ENCODE results near the gene SMARCC1. TPM values are rescaled to one million over a fixed set of nuclear protein-coding genes. Genes with fewer than 3 reads are reported as not detected.

The SMARCC1 gene
- total RNA-seq, 6 donors from 2014 or later: 33.1 to 58.2 (median 49.4) TPM

DNA sequence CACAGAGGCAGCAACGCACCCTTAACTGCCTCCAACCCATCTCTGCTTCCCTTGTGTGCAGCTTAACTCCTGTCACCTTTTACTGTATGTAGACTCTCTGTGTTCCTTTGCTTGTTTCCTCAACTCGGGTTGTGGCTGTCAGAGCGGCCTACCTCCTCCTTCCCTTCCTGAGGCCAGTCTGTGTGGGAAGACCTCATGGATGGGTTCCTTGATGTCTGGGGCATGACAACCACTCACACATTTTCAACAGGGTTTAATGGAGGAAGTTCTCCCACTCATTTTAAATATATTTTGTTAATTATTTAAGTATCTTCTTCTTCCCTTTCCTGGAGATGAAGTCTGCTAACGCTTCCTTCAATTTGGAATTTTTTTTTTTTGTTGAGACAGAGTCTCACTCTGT is 201.2 kb downstream of the SMARCC1 start:
- Histone ChIP-seq H3K4me1 (peaks cover 14 to 20% (median 16%) of the 10 kb centered on the region in 4 donors), H3K9me3 (no peaks in the 10 kb centered on the region), H3K27me3 (peaks cover 0 to 23% (median 14%) of the 10 kb centered on the region in 4 donors), H3K27ac (no peak overlapping the region), H3K4me3 (no peak overlapping the region), H3K36me3 (peaks cover 0 to 2% (median 0%) of the 10 kb centered on the region in 4 donors)
- no peak for TF ChIP-seq POLR2A (IDR thresholded peaks at IDR 0.05)
- no peak for TF ChIP-seq EP300 (IDR thresholded peaks at IDR 0.05)
- TF ChIP-seq, protein P1, sequence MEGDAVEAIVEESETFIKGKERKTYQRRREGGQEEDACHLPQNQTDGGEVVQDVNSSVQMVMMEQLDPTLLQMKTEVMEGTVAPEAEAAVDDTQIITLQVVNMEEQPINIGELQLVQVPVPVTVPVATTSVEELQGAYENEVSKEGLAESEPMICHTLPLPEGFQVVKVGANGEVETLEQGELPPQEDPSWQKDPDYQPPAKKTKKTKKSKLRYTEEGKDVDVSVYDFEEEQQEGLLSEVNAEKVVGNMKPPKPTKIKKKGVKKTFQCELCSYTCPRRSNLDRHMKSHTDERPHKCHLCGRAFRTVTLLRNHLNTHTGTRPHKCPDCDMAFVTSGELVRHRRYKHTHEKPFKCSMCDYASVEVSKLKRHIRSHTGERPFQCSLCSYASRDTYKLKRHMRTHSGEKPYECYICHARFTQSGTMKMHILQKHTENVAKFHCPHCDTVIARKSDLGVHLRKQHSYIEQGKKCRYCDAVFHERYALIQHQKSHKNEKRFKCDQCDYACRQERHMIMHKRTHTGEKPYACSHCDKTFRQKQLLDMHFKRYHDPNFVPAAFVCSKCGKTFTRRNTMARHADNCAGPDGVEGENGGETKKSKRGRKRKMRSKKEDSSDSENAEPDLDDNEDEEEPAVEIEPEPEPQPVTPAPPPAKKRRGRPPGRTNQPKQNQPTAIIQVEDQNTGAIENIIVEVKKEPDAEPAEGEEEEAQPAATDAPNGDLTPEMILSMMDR (IDR thresholded peaks at IDR 0.05): no peak
- no peak for ATAC-seq (ENCODE audit: low FRiP score in 2 of 2)
- whole genome bisulfite sequencing, 2 donors: 63 to 76% methylated on average over 4 of the region's 4 CpGs
- DNase-seq: no peak

DNA sequence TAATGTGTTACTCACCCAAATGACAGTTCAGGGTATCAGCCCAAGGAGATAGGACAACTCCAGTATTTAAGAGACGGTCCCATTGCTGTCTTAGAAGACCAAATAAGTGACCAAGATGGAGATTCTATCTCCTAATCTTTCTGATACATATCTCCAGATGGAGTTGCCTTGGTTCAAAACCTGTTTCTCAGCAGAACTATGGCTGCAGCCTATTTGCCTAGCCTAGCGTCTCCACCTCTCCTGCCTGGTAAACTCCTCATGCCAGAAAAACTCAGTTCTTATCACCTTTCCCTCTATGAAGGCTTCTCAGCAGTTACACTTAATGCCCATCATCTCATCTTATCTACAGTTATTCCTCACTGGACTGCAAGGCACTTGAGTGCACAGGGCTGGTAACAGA is 201.8 kb downstream of the SMARCC1 start:
- TF ChIP-seq EP300 (IDR thresholded peaks at IDR 0.05) (no peak), POLR2AphosphoS5 (IDR thresholded peaks at IDR 0.05) (no peak), POLR2A (IDR thresholded peaks at IDR 0.05) (no peak)
- TF ChIP-seq, protein P1 (IDR thresholded peaks at IDR 0.05): no peak

DNA sequence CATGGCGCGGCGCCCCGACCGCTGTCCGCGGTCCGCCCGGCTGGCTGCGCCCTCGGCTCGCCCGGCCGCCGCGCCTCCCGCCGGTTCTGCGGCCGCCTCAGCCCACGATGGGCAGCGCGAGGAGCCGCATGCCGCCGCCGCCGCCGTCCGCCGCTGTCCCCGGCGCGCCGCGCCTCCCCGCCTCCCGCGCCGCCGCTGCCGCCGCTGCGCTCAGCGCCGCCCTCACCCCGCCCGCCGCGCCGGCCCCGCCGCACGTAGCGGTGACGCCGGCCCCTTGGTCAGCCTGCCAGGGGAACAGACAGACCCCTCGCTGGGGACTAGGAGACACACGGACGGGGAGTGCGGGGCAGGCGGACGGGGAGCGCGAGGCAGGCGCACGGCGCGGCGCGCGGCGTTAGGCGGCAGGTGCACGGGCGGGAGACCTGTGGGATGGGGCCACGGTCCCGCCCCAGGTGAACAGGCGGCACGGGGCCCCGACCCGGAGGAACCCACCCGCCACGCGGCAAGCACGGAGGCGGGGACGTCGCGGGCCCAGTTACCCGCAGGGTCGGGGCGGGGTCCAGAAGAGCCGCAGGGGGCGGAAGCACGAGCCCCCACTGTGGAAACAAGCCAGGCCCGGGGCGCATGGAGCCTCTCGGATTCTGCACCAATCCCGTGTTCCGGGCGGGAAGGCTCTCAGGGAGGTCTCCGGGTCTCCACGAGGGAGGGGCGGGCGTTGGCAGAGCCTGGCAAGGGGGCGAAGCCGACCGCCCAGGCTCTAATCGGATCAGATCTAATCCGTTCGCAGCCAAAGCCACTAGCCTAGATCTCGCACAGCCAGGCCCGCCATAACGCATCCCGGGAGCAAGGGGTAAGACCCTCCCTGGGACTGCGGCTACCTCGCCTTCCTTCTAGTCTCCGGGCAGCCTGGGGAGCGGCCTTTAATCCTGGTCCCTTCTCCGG is 202.7 kb downstream of the SMARCC1 start, which contains the start of gene CSPG5:
TSS of gene CSPG5 (minus strand) at position 175 of the 942 bp plus-strand sequence. CDS start at position 3, 172 bp downstream.
- Histone ChIP-seq H3K9me3 (no peaks in the 10 kb centered on the region), H3K4me3 (peak within 1 kb of the TSS; percentile 22 to 85 (median 82)), H3K36me3 (no peaks in the 10 kb centered on the region), H3K27me3 (peaks cover 0 to 23% (median 14%) of the 10 kb centered on the region in 4 donors), H3K4me1 (peaks cover 14 to 20% (median 16%) of the 10 kb centered on the region in 4 donors), H3K27ac (peak within 1 kb of the TSS in 1 of 4 donors; percentile 18)
- WGBS, 2 donors: 10 to 47% methylated on average over 8 to 58 of the region's 121 CpGs
- TF ChIP-seq, protein P1 (IDR thresholded peaks at IDR 0.05): no peak
- TF ChIP-seq POLR2A (IDR thresholded peaks at IDR 0.05): no peak
- no peak for TF ChIP-seq POLR2AphosphoS5 (IDR thresholded peaks at IDR 0.05)
- TF ChIP-seq EP300 (IDR thresholded peaks at IDR 0.05): no peak
- ATAC-seq (ENCODE audit: low FRiP score in 2 of 2): peak; percentile 45 to 50
- peak in 1 of 2 donors; percentile 90 for DNase-seq

More for the DNA sequence above, 201.8 kb downstream of the SMARCC1 start:
- H3K9me3 ChIP-seq: no peaks in the 10 kb centered on the region
- DNase-seq (no peak), ATAC-seq (ENCODE audit: low FRiP score in 2 of 2) (no peak)
- peaks cover 14 to 20% (median 16%) of the 10 kb centered on the region in 4 donors for H3K4me1 ChIP-seq
- no peak overlapping the region for H3K27ac ChIP-seq
- no peak overlapping the region for H3K4me3 ChIP-seq
- 76 to 91% methylated on average over 2 of the region's 2 CpGs for WGBS, 2 donors
- no peaks in the 10 kb centered on the region for H3K36me3 ChIP-seq
- peaks cover 0 to 23% (median 14%) of the 10 kb centered on the region in 4 donors for H3K27me3 ChIP-seq

DNA sequence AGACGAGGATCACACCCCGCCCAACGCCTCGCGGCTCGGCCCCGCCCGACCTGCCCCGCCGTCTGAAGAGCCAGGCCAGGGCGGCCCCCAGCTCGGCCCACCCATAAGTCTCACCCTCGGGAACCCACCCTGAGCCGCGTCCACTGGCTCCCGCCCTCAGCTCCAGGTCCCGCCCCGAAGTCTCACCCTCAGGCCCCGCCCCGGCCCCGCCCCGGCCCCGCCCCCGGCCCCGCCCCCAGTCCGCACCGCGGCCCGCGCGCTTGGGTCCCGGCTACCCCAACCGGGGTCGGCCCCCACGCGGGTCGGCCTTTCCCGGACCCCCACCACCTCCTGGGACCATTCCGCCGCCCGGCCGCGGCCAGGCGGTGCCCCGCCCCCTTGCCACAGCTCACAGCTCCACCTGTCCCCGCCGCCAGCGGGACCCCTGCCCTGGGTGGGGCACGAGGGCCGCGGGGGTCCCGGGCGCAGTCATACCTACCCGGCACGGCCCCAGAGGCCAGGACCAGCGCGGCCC is 203.5 kb downstream of the SMARCC1 start:
- peak; percentile 31 to 90 for DNase-seq
- peak overlapping the region; percentile 22 to 85 (median 82) for H3K4me3 ChIP-seq
- no peaks in the 10 kb centered on the region for H3K9me3 ChIP-seq
- ATAC-seq (ENCODE audit: low FRiP score in 2 of 2): peak; percentile 47 to 85
- H3K36me3 ChIP-seq: no peaks in the 10 kb centered on the region
- H3K4me1 ChIP-seq: peaks cover 14 to 20% (median 16%) of the 10 kb centered on the region in 4 donors
- peak overlapping the region in 1 of 4 donors; percentile 18 for H3K27ac ChIP-seq
- peaks cover 0 to 23% (median 14%) of the 10 kb centered on the region in 4 donors for H3K27me3 ChIP-seq
- WGBS, 2 donors: no CpG with 5 or more reads among the region's 57 CpGs
- TF ChIP-seq POLR2A (IDR thresholded peaks at IDR 0.05) (no peak), EP300 (IDR thresholded peaks at IDR 0.05) (no peak), POLR2AphosphoS5 (IDR thresholded peaks at IDR 0.05) (no peak)
- TF ChIP-seq, protein P1 (IDR thresholded peaks at IDR 0.05): no peak

Measured in upper lobe of left lung (tissue), 6 donors.